GM18870 (cell line): ENCODE data around the gene EIPR1.
A peak's percentile ranks its signal among the peaks of the same experiment; 100 is the strongest.

ENCODE experiments used
- ATAC-seq: cut with Tn5 transposase; IDR thresholded peaks from one replicate; pipeline ENCODE4 v1.9.1; 2021; ENCODE audit warnings: moderate library complexity; ENCODE audit not compliant: unreplicated experiment

The EIPR1 gene

GRCh38 chr2:3168230-3168891, 209.3 kb downstream of the EIPR1 start:
- no peak for ATAC-seq

DNA sequence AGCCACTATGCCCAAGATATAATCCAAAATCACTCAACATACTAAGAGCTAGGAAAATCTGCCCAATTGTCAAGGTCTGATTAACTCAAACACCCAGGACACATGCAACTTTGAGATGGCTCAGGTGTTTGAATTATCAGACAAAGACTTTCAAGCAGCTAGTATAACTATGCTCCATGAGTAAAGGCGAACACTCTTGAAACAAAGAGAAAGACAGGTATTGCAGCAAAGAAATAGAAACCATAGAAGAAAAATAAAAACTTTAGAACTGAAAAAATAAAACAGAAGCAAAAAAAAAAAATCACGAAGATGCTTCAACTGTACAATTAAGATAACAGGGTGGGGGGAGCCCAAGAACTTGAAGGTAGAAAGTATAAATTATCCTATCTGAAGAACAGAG, 214.2 kb downstream of the EIPR1 start:
- no peak for ATAC-seq

DNA sequence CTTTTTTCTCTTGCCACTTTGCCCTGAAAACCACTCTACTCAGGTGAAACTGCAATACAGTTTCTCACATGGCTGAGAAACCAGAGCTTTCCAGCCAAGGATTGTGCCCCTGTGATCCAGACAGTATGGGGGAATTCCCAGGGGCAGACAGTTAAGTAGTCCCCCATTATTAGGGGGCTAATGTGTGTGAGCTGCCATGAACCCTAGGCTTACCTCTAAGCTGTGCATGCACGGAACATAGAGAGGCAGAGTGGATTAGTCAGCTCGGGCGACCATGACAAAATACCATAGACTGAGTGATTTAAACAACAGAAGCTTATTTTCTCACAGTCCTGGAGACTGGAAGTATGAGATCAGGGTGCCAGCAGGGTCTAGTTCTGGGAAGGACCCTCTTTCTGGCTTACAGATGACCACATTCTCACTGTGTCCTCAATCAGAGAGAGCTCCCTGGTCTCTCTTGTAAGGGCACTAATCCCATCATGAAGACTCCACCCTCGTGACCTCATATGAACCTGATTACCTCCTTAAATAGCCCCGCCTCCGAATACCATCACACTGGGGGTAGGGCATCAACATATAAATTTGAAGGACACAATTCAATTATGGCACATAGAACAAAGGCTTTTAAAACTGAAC, 215.1 kb downstream of the EIPR1 start:
- no peak for ATAC-seq

- ATAC-seq, result no peak
Measured at GRCh38 chr2:3160751-3161330, 216.8 kb downstream of the EIPR1 start.

DNA sequence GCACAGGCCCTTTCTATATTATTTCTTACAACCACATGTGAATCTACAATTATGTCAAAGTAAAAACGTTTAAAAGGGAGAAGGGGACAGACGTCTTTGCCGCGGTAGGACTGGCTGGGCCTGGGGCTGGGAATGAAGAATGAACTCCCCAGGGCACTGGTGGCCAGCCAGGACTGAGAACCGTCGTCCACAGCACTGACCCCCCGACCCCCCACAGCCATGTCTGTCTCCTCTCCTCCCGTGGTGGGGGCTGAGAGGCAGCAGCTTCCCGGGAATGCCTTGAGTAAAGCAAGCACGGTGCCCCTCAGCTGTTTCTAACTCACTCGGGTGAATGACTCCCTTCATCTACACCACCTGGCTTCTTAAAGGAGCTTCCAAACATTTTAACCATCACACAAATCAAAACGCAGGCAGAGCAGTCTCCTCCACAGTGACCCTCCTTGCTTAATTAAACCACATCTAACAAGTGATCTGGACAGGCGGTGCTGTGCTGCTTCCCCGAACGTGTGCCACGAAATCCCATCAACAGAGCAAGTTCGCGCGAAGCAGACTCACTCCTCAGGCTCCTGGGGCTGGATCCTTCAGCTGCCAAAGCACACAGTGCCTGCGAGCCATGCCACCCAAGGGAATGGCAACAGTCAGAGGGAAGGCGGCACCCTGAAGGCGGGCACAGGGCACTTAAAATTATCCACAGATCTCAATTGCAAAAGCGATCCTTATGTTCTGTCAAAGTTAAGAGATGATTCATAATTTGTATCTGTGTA, 217.7 kb downstream of the EIPR1 start:
- no peak for ATAC-seq

GRCh38 chr2:3154700-3155099, 222.9 kb downstream of the EIPR1 start:
- ATAC-seq, result no peak

DNA sequence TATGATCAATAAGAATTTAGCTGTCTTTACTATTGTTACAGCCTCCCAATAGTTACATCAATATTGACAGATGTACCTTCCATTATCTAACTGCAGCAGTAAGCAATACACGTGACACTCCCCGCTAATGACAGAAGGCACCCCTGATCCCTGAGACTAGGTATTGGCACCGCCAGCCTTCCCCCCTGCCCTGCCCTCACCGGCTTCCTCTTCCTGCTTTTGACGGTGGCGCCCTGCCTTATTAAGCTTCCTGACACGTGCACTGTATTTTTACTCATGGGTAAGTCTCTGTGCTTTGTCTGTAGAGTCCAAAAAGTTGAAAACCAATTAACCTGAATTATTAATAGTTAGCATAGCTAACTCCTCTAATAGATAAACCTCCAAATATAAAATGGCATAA, 223.5 kb downstream of the EIPR1 start:
- no peak for ATAC-seq

DNA sequence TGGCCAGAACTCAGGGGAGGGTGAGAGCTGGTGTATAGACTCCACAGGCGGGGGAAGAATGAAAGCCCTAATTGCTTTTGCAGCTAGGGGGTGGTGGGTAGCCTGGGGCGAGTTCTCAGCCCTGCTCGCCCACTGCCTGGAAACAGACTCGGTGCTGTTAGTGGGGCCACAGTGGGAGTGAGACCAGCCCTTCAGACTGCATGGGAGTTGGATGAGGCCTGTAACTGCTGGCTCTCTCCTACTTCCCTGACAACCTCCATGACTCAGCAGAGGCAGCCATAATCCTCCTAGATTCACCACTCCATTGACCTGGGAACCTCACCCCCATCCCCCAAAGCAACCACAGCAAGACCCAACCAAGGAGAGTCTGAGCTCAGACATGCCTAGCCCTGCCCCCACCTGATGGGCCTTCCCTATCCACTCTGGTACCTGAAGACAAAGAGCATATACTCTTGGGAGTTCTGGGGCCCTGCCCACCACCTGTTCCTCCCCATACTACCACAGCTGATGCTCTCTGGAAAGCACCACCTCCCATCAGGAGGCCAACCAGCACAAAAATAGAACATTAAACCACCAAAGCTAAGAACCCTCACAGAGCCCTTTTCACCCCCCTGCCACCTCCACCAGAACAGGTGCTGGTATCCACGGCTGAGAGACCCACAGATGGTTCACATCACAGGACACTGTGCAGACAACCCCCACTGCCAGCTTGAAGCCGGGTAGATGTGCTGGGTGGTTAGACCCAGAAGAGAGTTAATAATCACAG, 226.3 kb downstream of the EIPR1 start:
- peak; percentile 63 for ATAC-seq

DNA sequence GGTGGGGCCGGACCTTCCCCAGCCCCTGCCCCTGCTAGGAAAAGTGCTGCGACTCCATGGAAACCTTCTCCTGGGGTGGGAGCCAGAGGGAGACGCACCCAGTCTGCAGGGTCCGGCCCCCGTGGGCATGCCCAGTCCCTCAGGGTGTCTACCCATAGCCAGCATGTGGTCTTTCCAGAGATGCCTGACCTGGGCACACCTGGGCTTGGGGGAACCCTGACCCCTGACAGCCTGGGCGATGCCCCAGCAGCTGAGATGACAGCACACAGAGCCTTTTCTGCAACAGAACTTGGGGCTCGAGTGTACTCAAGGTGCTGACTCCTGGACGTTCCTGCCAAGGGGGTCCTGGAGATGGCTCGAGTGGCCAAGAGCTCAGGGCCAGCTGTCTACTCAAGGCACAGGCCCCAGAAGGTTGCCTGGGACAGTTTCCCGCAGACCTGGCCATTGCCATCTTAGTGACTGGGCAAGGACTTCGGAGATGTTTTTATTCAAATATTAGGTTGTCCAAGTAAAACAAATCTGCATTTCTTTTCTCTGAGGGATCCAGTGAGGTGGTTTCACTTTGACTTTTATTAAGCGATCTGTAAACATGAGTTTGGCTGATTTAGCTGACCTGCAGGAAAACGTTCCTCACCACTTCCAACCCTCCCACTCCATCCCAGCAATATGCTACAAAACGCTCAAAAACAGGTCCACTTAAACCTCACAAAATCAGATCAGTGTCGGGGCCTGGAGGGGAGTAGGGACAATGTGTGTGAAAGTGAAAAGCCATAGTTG, 228.0 kb downstream of the EIPR1 start:
- no peak for ATAC-seq

DNA sequence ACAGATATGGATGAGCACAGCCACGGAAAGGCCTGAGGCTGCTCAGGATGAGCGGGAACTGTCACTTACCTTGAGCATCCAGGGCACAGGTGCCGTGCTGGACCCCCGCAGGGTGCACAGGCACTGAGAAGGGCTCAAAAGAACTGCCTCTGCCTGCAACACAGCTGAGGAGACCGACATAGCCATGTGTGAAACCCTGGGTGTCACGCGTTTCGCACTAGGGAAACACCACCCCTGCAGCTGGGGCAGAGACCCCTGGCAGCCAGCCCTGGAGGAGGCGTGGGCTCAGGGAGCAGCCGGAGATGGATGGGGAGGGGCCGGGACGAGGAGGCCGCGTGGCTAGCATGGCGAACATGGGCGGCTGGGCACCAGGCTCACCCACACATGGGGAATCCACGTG, 228.9 kb downstream of the EIPR1 start:
- no peak for ATAC-seq

- ATAC-seq, result no peak
Measured at GRCh38 chr2:3147651-3148530, 229.7 kb downstream of the EIPR1 start.

DNA sequence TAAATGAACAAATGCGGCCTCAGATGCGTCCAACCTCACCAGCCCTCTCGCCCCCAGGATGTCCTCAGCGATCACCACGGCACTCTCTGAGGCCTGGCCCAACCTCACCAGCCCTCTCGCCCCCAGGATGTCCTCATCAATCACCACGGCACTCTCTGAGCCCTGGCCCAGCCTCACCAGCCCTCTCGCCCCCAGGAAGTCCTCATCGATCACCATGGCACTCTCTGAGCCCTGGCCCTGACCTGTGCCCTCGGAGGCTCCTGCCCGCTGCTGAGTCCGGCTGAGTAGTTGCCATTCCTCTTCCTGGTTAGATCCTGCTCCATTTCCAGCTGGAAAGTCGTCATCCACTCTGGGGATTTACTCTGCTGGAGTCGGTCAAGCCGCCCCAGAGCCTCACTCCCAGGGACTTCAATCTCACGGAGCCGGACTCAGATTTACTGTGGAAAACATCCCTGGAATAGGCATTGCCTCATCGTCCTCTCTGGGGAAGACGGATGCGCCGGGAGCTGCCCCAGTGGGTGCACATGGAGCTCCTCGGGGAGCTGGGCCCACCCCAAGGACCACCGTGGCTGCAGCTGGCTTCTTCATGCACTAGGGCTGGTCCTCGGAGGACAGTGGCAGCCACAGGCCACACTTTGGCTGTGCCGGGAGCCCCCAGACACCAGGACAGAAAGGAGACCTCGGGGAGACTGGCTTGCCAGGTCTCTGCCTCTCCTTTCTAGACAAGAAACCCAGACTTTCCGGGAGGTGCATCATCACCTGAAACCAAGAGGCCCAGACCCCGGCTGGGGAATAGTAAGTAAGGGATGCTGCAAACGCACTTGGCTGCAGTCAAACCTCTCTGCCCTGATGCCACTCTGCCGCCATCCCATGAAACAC, 230.6 kb downstream of the EIPR1 start:
- no peak for ATAC-seq

GRCh38 chr2:3146175-3146574, 231.4 kb downstream of the EIPR1 start:
- no peak for ATAC-seq

GRCh38 chr2:3145471-3146021, 232.1 kb downstream of the EIPR1 start:
- no peak for ATAC-seq

GRCh38 chr2:3144856-3145255, 232.8 kb downstream of the EIPR1 start:
- no peak for ATAC-seq

DNA sequence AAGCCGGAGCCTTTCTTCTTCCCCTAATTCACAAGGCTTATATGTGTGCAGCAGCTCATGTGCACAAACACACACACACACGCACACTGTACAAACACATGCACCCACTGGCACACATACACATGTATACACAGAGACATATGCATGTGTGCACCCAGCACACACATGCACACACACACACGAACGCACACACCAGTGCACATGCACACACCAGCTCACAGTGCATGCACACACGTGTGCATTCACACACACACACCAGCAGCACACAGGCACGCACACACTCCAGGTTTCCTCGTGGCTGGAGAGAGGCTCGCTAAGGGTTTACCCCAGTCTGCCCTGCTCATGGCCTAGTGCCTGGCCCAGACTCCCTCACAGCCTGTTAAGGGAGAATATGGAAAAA, 234.0 kb downstream of the EIPR1 start:
- no peak for ATAC-seq

DNA sequence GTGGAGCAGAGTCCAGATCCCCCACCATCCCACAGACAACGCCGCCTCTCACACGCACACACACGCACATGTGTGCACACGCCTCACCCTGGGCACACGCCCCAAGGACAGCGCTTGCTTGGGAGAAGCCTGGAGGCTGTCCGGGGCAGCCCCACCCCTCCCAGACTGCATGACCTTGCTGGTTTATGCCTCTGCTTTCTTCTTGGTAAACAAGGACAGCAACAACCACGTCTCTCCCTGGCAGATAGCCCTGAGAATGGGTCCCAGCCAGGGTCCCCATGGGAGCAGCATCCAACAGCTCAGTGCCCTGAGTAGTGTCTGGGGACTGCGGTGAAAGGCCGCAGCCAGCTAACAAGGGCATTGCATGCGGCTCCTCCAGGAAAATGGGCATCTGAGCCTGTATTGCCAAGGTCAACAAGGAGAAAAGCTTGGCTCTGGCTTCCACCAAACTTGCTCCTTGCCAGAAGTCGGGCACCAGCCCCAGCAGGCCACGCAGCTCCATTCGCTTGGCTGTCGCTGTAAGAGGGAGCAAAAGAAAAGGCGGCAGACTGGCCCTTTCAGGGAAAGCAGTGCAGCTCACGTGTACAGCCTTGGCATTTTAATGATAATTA, 234.6 kb downstream of the EIPR1 start:
- no peak for ATAC-seq

- no peak for ATAC-seq
Measured at GRCh38 chr2:3142210-3142609, 235.4 kb downstream of the EIPR1 start.
